H1 (cell line): ENCODE results near the gene SLX4IP. TPM values are rescaled to one million over a fixed set of nuclear protein-coding genes. Genes with fewer than 3 reads are reported as not detected.

Experiments
- CTCF ChIA-PET: fragments of 300-600 bp; sonication (Branson Sonifier 250); formaldehyde crosslinking; loops from one replicate; lab custom pipeline; 2021; ENCODE audit not compliant: partially characterized antibody; lab: Charles Lee
- POLR2A ChIA-PET: fragments of 300-600 bp; sonication (Branson Sonifier 250); formaldehyde crosslinking; loops from one replicate; lab custom pipeline; 2021; ENCODE audit warnings: inconsistent platforms; ENCODE audit not compliant: partially characterized antibody; lab: Charles Lee
- DNase-seq, 2 experiments: peaks; one replicate each; pipeline versions ENCODE4 v3.0.0 to v3.0.0-alpha.2; 2010 to 2022; ENCODE audit warnings: low spot score in 2 of 2, low read depth in 1 of 2, mixed read lengths in 1 of 2
- FAIRE-seq: peaks from 2 replicates; lab custom pipeline; 2011; peaks lifted over from hg19 to GRCh38; lab: Jason Lieb, UNC
- H2AFZ ChIP-seq: 2 replicates; pipeline ENCODE4 v1.8.1; 2012; ENCODE audit warnings: low read length, inconsistent platforms
- H2AK5ac ChIP-seq: 2 replicates; pipeline ENCODE4 v1.6.1; 2013; ENCODE audit warnings: low read depth, low read length
- H2BK120ac ChIP-seq: replicated peaks from 2 replicates; pipeline ENCODE3; 2013; ENCODE audit warnings: low read depth, low read length, inconsistent platforms
- H2BK12ac ChIP-seq: 2 replicates; pipeline ENCODE4 v1.6.1; 2013; ENCODE audit warnings: low read depth, low read length
- H2BK15ac ChIP-seq: 2 replicates; pipeline ENCODE4 v1.6.1; 2013; ENCODE audit warnings: low read length
- H2BK20ac ChIP-seq: 2 replicates; pipeline ENCODE4 v1.6.1; 2013; ENCODE audit warnings: low read length
- H2BK5ac ChIP-seq: 2 replicates; pipeline ENCODE4 v1.6.1; 2013; ENCODE audit warnings: low read depth, low read length
- H3K14ac ChIP-seq: 2 replicates; pipeline ENCODE4 v1.6.1; 2013; ENCODE audit warnings: inconsistent platforms; ENCODE audit not compliant: insufficient read length
- H3K18ac ChIP-seq: 2 replicates; pipeline ENCODE4 v1.6.1; 2013; ENCODE audit warnings: low read length; ENCODE audit errors: extremely low read depth
- H3K23ac ChIP-seq: 2 replicates; pipeline ENCODE4 v1.6.1; 2013; ENCODE audit warnings: inconsistent platforms; ENCODE audit not compliant: insufficient read length
- H3K23me2 ChIP-seq: 2 replicates; pipeline ENCODE4 v1.6.1; 2013; ENCODE audit warnings: low read depth, low read length
- H3K27ac ChIP-seq: 2 replicates; pipeline ENCODE4 v1.6.1; 2011; ENCODE audit warnings: low read depth, low read length, inconsistent platforms
- H3K27me3 ChIP-seq, 4 experiments: replicated peaks in 1 of 4; 1 replicate in 1 of 4; 2 replicates in 3 of 4; pipeline versions ENCODE4 v1.6.1 to v1.8.1; 2011 to 2013; ENCODE audit warnings: low read length in 3 of 4, mild to moderate bottlenecking in 3 of 4, inconsistent platforms in 2 of 4, mixed read lengths in 2 of 4, moderate library complexity in 1 of 4; ENCODE audit not compliant: control insufficient read depth in 3 of 4, insufficient read depth in 3 of 4; ENCODE audit errors: extremely low read depth in 1 of 4
- H3K36me3 ChIP-seq, 4 experiments: 2 replicates each; pipeline versions ENCODE4 v1.6.1 to v1.8.1; 2011 to 2013; ENCODE audit warnings: mild to moderate bottlenecking in 4 of 4, low read length in 3 of 4, moderate library complexity in 2 of 4, control low read depth in 1 of 4, inconsistent platforms in 1 of 4; ENCODE audit not compliant: insufficient read depth in 4 of 4, control insufficient read depth in 2 of 4
- H3K4ac ChIP-seq: replicated peaks from 2 replicates; pipeline ENCODE3; 2013; ENCODE audit warnings: low read length, low read depth, mixed read lengths, inconsistent platforms; ENCODE audit not compliant: insufficient read length
- H3K4me1 ChIP-seq, 4 experiments: replicated peaks in 1 of 4; 1 replicate in 1 of 4; 2 replicates in 3 of 4; pipeline versions ENCODE4 v1.6.1 to v1.8.1; 2011 to 2013; ENCODE audit warnings: low read length in 3 of 4, inconsistent platforms in 2 of 4, mixed read lengths in 1 of 4; ENCODE audit not compliant: insufficient read depth in 4 of 4, control insufficient read depth in 3 of 4
- H3K4me2 ChIP-seq, 2 experiments: 2 replicates each; pipeline versions ENCODE4 v1.6.1 to v1.8.1; 2011 to 2013; ENCODE audit warnings: low read depth in 2 of 2, low read length in 2 of 2, control low read depth in 1 of 2, inconsistent platforms in 1 of 2, mild to moderate bottlenecking in 1 of 2; ENCODE audit not compliant: insufficient read depth in 1 of 2
- H3K4me3 ChIP-seq, 4 experiments: fragments of 200-600, 300-600 bp in 1 of 4; sonication (generic), shearing (Covaris generic), sonication (Bioruptor Twin) in 1 of 4; 2 replicates each; pipeline versions ENCODE4 v1.5.1 to v1.8.1; 2011 to 2016; ENCODE audit warnings: low read length in 4 of 4, low read depth in 3 of 4, control low read depth in 2 of 4, inconsistent platforms in 2 of 4, mild to moderate bottlenecking in 2 of 4, mixed read lengths in 1 of 4, moderate library complexity in 1 of 4; ENCODE audit not compliant: insufficient read depth in 2 of 4; ENCODE audit errors: extremely low read depth in 1 of 4
- H3K56ac ChIP-seq: replicated peaks from 2 replicates; pipeline ENCODE3; 2013; ENCODE audit warnings: low read depth, mild to moderate bottlenecking, mixed read lengths, low read length, inconsistent platforms; ENCODE audit not compliant: insufficient read length
- H3K79me1 ChIP-seq: 2 replicates; pipeline ENCODE4 v1.6.1; 2013; ENCODE audit warnings: low read depth, low read length, control low read depth
- H3K79me2 ChIP-seq, 2 experiments: 2 replicates each; pipeline versions ENCODE4 v1.6.1 to v1.8.1; 2012 to 2013; ENCODE audit warnings: low read length in 2 of 2, mild to moderate bottlenecking in 2 of 2, inconsistent platforms in 1 of 2; ENCODE audit not compliant: insufficient read depth in 2 of 2, control insufficient read depth in 1 of 2
- H3K9ac ChIP-seq, 4 experiments: replicated peaks in 1 of 4; 1 replicate in 1 of 4; 2 replicates in 3 of 4; pipeline versions ENCODE4 v1.6.1 to v1.8.1; 2011 to 2013; ENCODE audit warnings: low read depth in 3 of 4, low read length in 3 of 4, control low read depth in 2 of 4, mild to moderate bottlenecking in 2 of 4, moderate library complexity in 2 of 4, inconsistent platforms in 1 of 4; ENCODE audit errors: extremely low read depth in 1 of 4
- H3K9me3 ChIP-seq, 2 experiments: 2 replicates each; pipeline versions ENCODE4 v1.6.1 to v1.8.1; 2012 to 2013; ENCODE audit warnings: mild to moderate bottlenecking in 2 of 2, moderate library complexity in 2 of 2, control low read depth in 1 of 2, inconsistent platforms in 1 of 2, low read depth in 1 of 2, low read length in 1 of 2, mixed read lengths in 1 of 2; ENCODE audit not compliant: insufficient read depth in 2 of 2
- H4K20me1 ChIP-seq, 2 experiments: replicated peaks in 1 of 2; 2 replicates each; pipeline versions ENCODE3 to v1.8.1; 2011 to 2013; ENCODE audit warnings: inconsistent platforms in 2 of 2, low read length in 2 of 2, mild to moderate bottlenecking in 1 of 2; ENCODE audit not compliant: insufficient read depth in 2 of 2, control insufficient read depth in 1 of 2
- H4K5ac ChIP-seq: 2 replicates; pipeline ENCODE4 v1.6.1; 2013; ENCODE audit warnings: low read length, low read depth, mixed read lengths, inconsistent platforms; ENCODE audit not compliant: insufficient read length
- H4K8ac ChIP-seq: 2 replicates; pipeline ENCODE4 v1.8.0; 2013; ENCODE audit warnings: mild to moderate bottlenecking, moderate library complexity, low read length, inconsistent platforms; ENCODE audit not compliant: insufficient read depth; ENCODE audit errors: extremely low read depth
- H4K91ac ChIP-seq: replicated peaks from 2 replicates; pipeline ENCODE3; 2013; ENCODE audit warnings: low read length, mixed read lengths, inconsistent platforms; ENCODE audit not compliant: insufficient read length
- ASH2L ChIP-seq: fragments of 200-600, 300-600 bp; sonication (generic); IDR thresholded peaks from one replicate; pipeline ENCODE4 v1.7.1; 2017; ENCODE audit warnings: low read length
- CHD1 ChIP-seq: IDR thresholded peaks from 2 replicates; pipeline ENCODE4 v1.6.1; 2012; ENCODE audit warnings: low read depth, low read length, improper control_type of control experiment
- CREB1 ChIP-seq: IDR thresholded peaks from 2 replicates; pipeline ENCODE4 v1.6.1; 2012; ENCODE audit warnings: inconsistent platforms
- JUN ChIP-seq: IDR thresholded peaks from 2 replicates; pipeline ENCODE4 v1.6.1; 2011; ENCODE audit warnings: low read depth, mild to moderate bottlenecking, improper control_type of control experiment, low read length
- KDM5A ChIP-seq: fragments of 200-600 bp; IDR thresholded peaks from 2 replicates; pipeline ENCODE4 v1.7.1; 2012; ENCODE audit warnings: mild to moderate bottlenecking, low read length, inconsistent platforms, mixed read lengths
- MAX ChIP-seq: IDR thresholded peaks from 2 replicates; pipeline ENCODE4 v1.6.1; 2012; ENCODE audit warnings: inconsistent platforms
- NRF1 ChIP-seq: IDR thresholded peaks from 2 replicates; pipeline ENCODE4 v1.6.1; 2011; ENCODE audit warnings: mild to moderate bottlenecking, low read depth, low read length, improper control_type of control experiment
- RAD21 ChIP-seq, 2 experiments: IDR thresholded peaks in 1 of 2; conservative IDR thresholded peaks in 1 of 2; 2 replicates each; pipeline ENCODE4 v1.6.1; 2011; ENCODE audit warnings: low read depth in 2 of 2, low read length in 2 of 2, improper control_type of control experiment in 1 of 2, inconsistent platforms in 1 of 2, mild to moderate bottlenecking in 1 of 2, moderate library complexity in 1 of 2
- RFX5 ChIP-seq: IDR thresholded peaks from 2 replicates; pipeline ENCODE4 v1.6.1; 2011; ENCODE audit warnings: low read depth, low read length, improper control_type of control experiment, borderline replicate concordance
- SRF ChIP-seq: IDR thresholded peaks from 2 replicates; pipeline ENCODE4 v1.6.1; 2011; ENCODE audit warnings: mild to moderate bottlenecking, low read depth, low read length, moderate library complexity
- USF2 ChIP-seq: IDR thresholded peaks from 2 replicates; pipeline ENCODE4 v1.6.1; 2011; ENCODE audit warnings: low read length, improper control_type of control experiment
- YY1 ChIP-seq: IDR thresholded peaks from 2 replicates; pipeline ENCODE4 v1.6.1; 2011; ENCODE audit warnings: low read depth, mild to moderate bottlenecking, low read length
- WGBS, 2 experiments: shearing (Covaris generic) in 1 of 2; methylation state at CpG; one replicate each; pipeline versions ENCODE4 v1.1.6 to v1.1.7; 2013 to 2015; ENCODE audit warnings: low lambda C conversion rate in 2 of 2, mixed read lengths in 2 of 2, inconsistent platforms in 1 of 2, low coverage in 1 of 2, missing lambda C conversion rate in 1 of 2; ENCODE audit not compliant: insufficient replicate concordance in 2 of 2, insufficient coverage in 1 of 2, insufficient read length in 1 of 2; ENCODE audit errors: extremely low coverage in 1 of 2, missing lambda C conversion rate in 1 of 2; 5-methylcytosine and 5-hydroxymethylcytosine counted together
- polyA plus RNA-seq, 7 experiments: library from polyadenylated mRNA; depleted of rRNA in 3 of 7; stranded (reverse) in 5 of 7; unstranded in 2 of 7; fragments of >200 nt in 5 of 7; fragments of 200-250 nt in 2 of 7; gene quantifications; 1 replicate in 5 of 7; 2 replicates in 1 of 7; 4 replicates in 1 of 7; pipeline versions ENCODE4 v1.2.1 to v1.2.3, GENCODE V29; 2011 to 2013; ENCODE audit warnings: missing spikeins in 2 of 7, mixed read lengths in 2 of 7
- total RNA-seq: library from RNA; stranded (reverse); fragmentation: NEBNext Ultra II Directional; extraction: Animal tissue kit (Norgen Biotek cat#: 25700); gene quantifications from 2 replicates; pipeline ENCODE4 v1.2.1, GENCODE V29; 2021

Gene SLX4IP
- total and polyA plus RNA-seq, 2 of the 8 experiments (the other 6 are each of a cell fraction or from before 2014, with no cell fraction given): 2.4 to 8.7 TPM

- ChIA-PET POLR2A (no interaction called here), CTCF (interaction anchor here (1.2 kb wide), 1 partner anchor 8 kb away, joined by 3 read pairs; no protein-coding TSS in a partner anchor)
- no peak overlapping the region for H3K4me3 ChIP-seq
- H4K5ac ChIP-seq: no peak overlapping the region
- H4K91ac ChIP-seq: no peak overlapping the region
- H3K79me1 ChIP-seq: no peaks in the 10 kb centered on the region; the same call in 1 of the 2 replicates
- no peaks in the 10 kb centered on the region for H3K23me2 ChIP-seq
- no peak overlapping the region for H2AFZ ChIP-seq
- no peak overlapping the region for H3K56ac ChIP-seq
- no peaks in the 10 kb centered on the region; a peak in 1 of 8 replicates for H3K36me3 ChIP-seq
- no peak overlapping the region for H3K4ac ChIP-seq
- H2BK120ac ChIP-seq: no peak overlapping the region
- H3K27ac ChIP-seq: no peak overlapping the region
- no peaks in the 10 kb centered on the region for H3K9me3 ChIP-seq
- H2AK5ac ChIP-seq: no peak overlapping the region
- WGBS, 2 experiments: 73% methylated on average over 2 of the region's 2 CpGs; no CpG with 5 or more reads in 1 of the 2 experiments
- H3K18ac ChIP-seq: no peak overlapping the region
- no peak overlapping the region for H2BK15ac ChIP-seq
- no peak overlapping the region for H4K8ac ChIP-seq
- H3K14ac ChIP-seq: no peak overlapping the region
- H3K4me1 ChIP-seq: peaks cover 0 to 7% (median 1%) of the 10 kb centered on the region in 4 experiments; a peak in 4 of 7 replicates
- H4K20me1 ChIP-seq: no peaks in the 10 kb centered on the region
- H3K4me2 ChIP-seq: no peak overlapping the region
- no peaks in the 10 kb centered on the region for H3K27me3 ChIP-seq
- no peak for DNase-seq
- no peak overlapping the region for H2BK20ac ChIP-seq
- no peak overlapping the region for H2BK5ac ChIP-seq
- FAIRE-seq: no peak
- no peak overlapping the region for H3K9ac ChIP-seq
- no peak overlapping the region for H2BK12ac ChIP-seq
- 0 out of 4 replicates have a peak, but pooled peaks cover 0 to 3% of the 10 kb centered on the region in 2 experiments for H3K79me2 ChIP-seq
- H3K23ac ChIP-seq: no peak overlapping the region
- TF ChIP-seq KDM5A: no peak
- no peak for TF ChIP-seq CHD1
- TF ChIP-seq CREB1: no peak
- TF ChIP-seq MAX: no peak
- no peak for TF ChIP-seq RFX5
- no peak for TF ChIP-seq YY1
- no peak for TF ChIP-seq USF2
- TF ChIP-seq RAD21 (IDR thresholded peaks at IDR 0.05 in 1 of 2, conservative IDR thresholded peaks at IDR 0.05 in 1 of 2; ENCODE audit: low read depth in 2 of 2, low read length in 2 of 2): no peak
- TF ChIP-seq NRF1: no peak
- no peak for TF ChIP-seq ASH2L
- TF ChIP-seq SRF: no peak
- no peak for TF ChIP-seq JUN
These were observed 106.7 kb downstream of the SLX4IP start for GRCh38 chr20:10541668-10542411.
